ENCODE data around the gene SMAD3.

DNA sequence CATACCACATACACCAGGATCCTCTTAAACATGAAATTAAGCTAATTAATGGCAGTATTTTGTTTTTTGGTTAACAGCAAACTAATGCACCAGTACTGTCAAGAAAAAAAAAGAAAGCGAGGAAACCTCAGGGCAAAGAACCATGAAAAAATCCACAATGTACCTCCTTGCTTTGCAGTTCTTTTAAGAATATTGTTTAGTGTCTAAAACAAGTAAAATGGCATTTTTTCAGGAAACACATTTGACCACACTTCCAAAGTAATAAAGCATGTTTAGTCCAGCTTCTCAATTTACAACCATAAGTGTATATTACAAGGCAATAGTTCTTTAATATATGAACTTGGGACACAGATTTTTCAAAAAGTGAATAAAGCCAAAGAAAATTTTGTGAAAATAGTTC, 162.4 kb downstream of the SMAD3 start:
- TF ChIP-seq, protein P1, sequence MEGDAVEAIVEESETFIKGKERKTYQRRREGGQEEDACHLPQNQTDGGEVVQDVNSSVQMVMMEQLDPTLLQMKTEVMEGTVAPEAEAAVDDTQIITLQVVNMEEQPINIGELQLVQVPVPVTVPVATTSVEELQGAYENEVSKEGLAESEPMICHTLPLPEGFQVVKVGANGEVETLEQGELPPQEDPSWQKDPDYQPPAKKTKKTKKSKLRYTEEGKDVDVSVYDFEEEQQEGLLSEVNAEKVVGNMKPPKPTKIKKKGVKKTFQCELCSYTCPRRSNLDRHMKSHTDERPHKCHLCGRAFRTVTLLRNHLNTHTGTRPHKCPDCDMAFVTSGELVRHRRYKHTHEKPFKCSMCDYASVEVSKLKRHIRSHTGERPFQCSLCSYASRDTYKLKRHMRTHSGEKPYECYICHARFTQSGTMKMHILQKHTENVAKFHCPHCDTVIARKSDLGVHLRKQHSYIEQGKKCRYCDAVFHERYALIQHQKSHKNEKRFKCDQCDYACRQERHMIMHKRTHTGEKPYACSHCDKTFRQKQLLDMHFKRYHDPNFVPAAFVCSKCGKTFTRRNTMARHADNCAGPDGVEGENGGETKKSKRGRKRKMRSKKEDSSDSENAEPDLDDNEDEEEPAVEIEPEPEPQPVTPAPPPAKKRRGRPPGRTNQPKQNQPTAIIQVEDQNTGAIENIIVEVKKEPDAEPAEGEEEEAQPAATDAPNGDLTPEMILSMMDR (conservative IDR thresholded peaks at IDR 0.05 in 1 of 2, IDR thresholded peaks at IDR 0.05 in 1 of 2; ENCODE audit: extremely low read depth in 1 of 2, insufficient read depth in 1 of 2, low read depth in 1 of 2, low read length in 2 of 2): no peak
- TF ChIP-seq EZH2 (IDR thresholded peaks at IDR 0.05; ENCODE audit: borderline replicate concordance, low read length): no peak
